IMR-90 (cell line): ENCODE measurements around the gene TXNRD1. TPM values are rescaled to one million over a fixed set of nuclear protein-coding genes. Genes with fewer than 3 reads are reported as not detected.

Source experiments
- ATAC-seq: fragments of 200-7000 bp; cut with Tn5 transposase; 2 replicates; pipeline ENCODE4 v1.9.1; 2020; ENCODE audit warnings: low read depth, mild to moderate bottlenecking, moderate library complexity
- BruUV-seq: library from RNA; stranded (reverse); fragments of 400-500 nt; replicated peaks from 2 replicates; lab custom pipeline; 2021; lab: Mats Ljungman, UMichigan
- CTCF ChIA-PET: fragments of 300-600 bp; formaldehyde crosslinking; extraction: SDS; loops from one replicate; lab custom pipeline; 2021; ENCODE audit warnings: antibody characterized with exemption; lab: Yijun Ruan, JAX
- POLR2A ChIA-PET: fragments of 300-600 bp; sonication (Branson Sonifier 250); formaldehyde crosslinking; loops from one replicate; lab custom pipeline; 2022; ENCODE audit warnings: antibody characterized with exemption; ENCODE audit not compliant: unreplicated experiment; lab: Charles Lee
- DNase-seq: peaks from one replicate; pipeline ENCODE4 v3.0.0; 2013
- H2AFZ ChIP-seq: replicated peaks from 2 replicates; pipeline ENCODE3; 2013; ENCODE audit warnings: low read length, mild to moderate bottlenecking; ENCODE audit not compliant: poor library complexity
- H2AK5ac ChIP-seq: 2 replicates; pipeline ENCODE4 v1.6.1; 2013; ENCODE audit warnings: low read depth, low read length, inconsistent platforms
- H2AK9ac ChIP-seq: replicated peaks from 2 replicates; pipeline ENCODE3; 2013; ENCODE audit warnings: mild to moderate bottlenecking, low read depth, low read length, moderate library complexity; ENCODE audit not compliant: poor library complexity
- H2BK120ac ChIP-seq: 2 replicates; pipeline ENCODE4 v1.6.1; 2013; ENCODE audit warnings: low read depth, low read length, inconsistent platforms
- H2BK15ac ChIP-seq: 3 replicates; pipeline ENCODE4 v1.6.1; 2013; ENCODE audit warnings: low read depth, low read length, inconsistent platforms
- H2BK20ac ChIP-seq: 2 replicates; pipeline ENCODE4 v1.6.1; 2013; ENCODE audit warnings: low read depth, mild to moderate bottlenecking, inconsistent platforms, low read length, moderate library complexity
- H2BK5ac ChIP-seq: 2 replicates; pipeline ENCODE4 v1.6.1; 2013; ENCODE audit warnings: mild to moderate bottlenecking, low read depth, low read length, inconsistent platforms; ENCODE audit not compliant: poor library complexity, severe bottlenecking
- H3K14ac ChIP-seq: replicated peaks from 2 replicates; pipeline ENCODE4 v1.6.1; 2013; ENCODE audit warnings: low read depth, low read length, inconsistent platforms
- H3K18ac ChIP-seq: 2 replicates; pipeline ENCODE4 v1.6.1; 2013; ENCODE audit warnings: low read depth, low read length, control low read depth
- H3K23ac ChIP-seq: 2 replicates; pipeline ENCODE4 v1.6.1; 2013; ENCODE audit warnings: low read depth, low read length, inconsistent platforms
- H3K27ac ChIP-seq: 2 replicates; pipeline ENCODE4 v1.5.1; 2013; ENCODE audit warnings: mild to moderate bottlenecking, control low read depth, low read length; ENCODE audit not compliant: insufficient read depth
- H3K27me3 ChIP-seq: 2 replicates; pipeline ENCODE4 v1.6.1; 2013; ENCODE audit warnings: low read length; ENCODE audit not compliant: control insufficient read depth, insufficient read depth
- H3K36me3 ChIP-seq: 2 replicates; pipeline ENCODE4 v1.6.1; 2013; ENCODE audit warnings: low read length, mixed read lengths; ENCODE audit not compliant: control insufficient read depth, insufficient read depth
- H3K4ac ChIP-seq: 2 replicates; pipeline ENCODE4 v1.6.1; 2013; ENCODE audit warnings: low read depth, low read length, inconsistent platforms
- H3K4me1 ChIP-seq: 2 replicates; pipeline ENCODE4 v1.6.1; 2013; ENCODE audit warnings: low read length, mixed read lengths; ENCODE audit not compliant: control insufficient read depth, insufficient read depth
- H3K4me2 ChIP-seq: 2 replicates; pipeline ENCODE4 v1.6.1; 2013; ENCODE audit warnings: low read depth, mild to moderate bottlenecking, control low read depth, low read length, moderate library complexity
- H3K4me3 ChIP-seq: 2 replicates; pipeline ENCODE4 v1.5.1; 2013; ENCODE audit warnings: low read depth, mild to moderate bottlenecking, control low read depth, low read length, moderate library complexity; ENCODE audit not compliant: insufficient read depth
- H3K56ac ChIP-seq: 2 replicates; pipeline ENCODE4 v1.6.1; 2013; ENCODE audit warnings: low read length, inconsistent platforms; ENCODE audit not compliant: insufficient read depth; ENCODE audit errors: extremely low read depth
- H3K79me1 ChIP-seq, 2 experiments: 2 replicates each; pipeline ENCODE4 v1.6.1; 2013; ENCODE audit warnings: low read length in 2 of 2, inconsistent platforms in 1 of 2, low read depth in 1 of 2
- H3K9ac ChIP-seq: 2 replicates; pipeline ENCODE4 v1.6.1; 2013; ENCODE audit warnings: low read depth, low read length, control low read depth
- H3K9me1 ChIP-seq: 2 replicates; pipeline ENCODE4 v1.6.1; 2013; ENCODE audit warnings: low read length, inconsistent platforms; ENCODE audit not compliant: insufficient read depth
- H3K9me3 ChIP-seq: 2 replicates; pipeline ENCODE4 v1.6.1; 2013; ENCODE audit warnings: low read length; ENCODE audit not compliant: control insufficient read depth, insufficient read depth
- H4K20me1 ChIP-seq: 2 replicates; pipeline ENCODE4 v1.6.1; 2013; ENCODE audit warnings: low read length, inconsistent platforms; ENCODE audit not compliant: insufficient read depth
- H4K5ac ChIP-seq: 2 replicates; pipeline ENCODE4 v1.6.1; 2013; ENCODE audit warnings: mild to moderate bottlenecking, low read depth, low read length, control low read depth
- H4K8ac ChIP-seq, 2 experiments: 2 replicates each; pipeline ENCODE4 v1.6.1; 2013; ENCODE audit warnings: low read depth in 2 of 2, low read length in 2 of 2, control low read depth in 1 of 2, inconsistent platforms in 1 of 2
- H4K91ac ChIP-seq: 2 replicates; pipeline ENCODE4 v1.6.1; 2013; ENCODE audit warnings: low read depth, low read length, inconsistent platforms; ENCODE audit not compliant: insufficient read depth
- CEBPB ChIP-seq: IDR thresholded peaks from 2 replicates; pipeline ENCODE4 v1.6.1; 2012; ENCODE audit warnings: low read depth, low read length, improper control_type of control experiment
- CHD1 ChIP-seq: IDR thresholded peaks from 2 replicates; pipeline ENCODE4 v1.6.1; 2012; ENCODE audit warnings: low read depth, low read length, improper control_type of control experiment
- FOS ChIP-seq: fragments of 150-350 bp; IDR thresholded peaks from 2 replicates; pipeline ENCODE4 v1.6.1; 2016; ENCODE audit warnings: low read depth, low read length
- MAFK ChIP-seq: IDR thresholded peaks from 2 replicates; pipeline ENCODE4 v1.6.1; 2012; ENCODE audit warnings: low read depth, low read length, improper control_type of control experiment
- MAZ ChIP-seq: IDR thresholded peaks from 2 replicates; pipeline ENCODE4 v1.6.1; 2012; ENCODE audit warnings: low read depth, mild to moderate bottlenecking, low read length, improper control_type of control experiment, moderate library complexity, borderline replicate concordance
- MXI1 ChIP-seq: IDR thresholded peaks from 2 replicates; pipeline ENCODE4 v1.6.1; 2012; ENCODE audit warnings: low read depth, mild to moderate bottlenecking, low read length, moderate library complexity, borderline replicate concordance
- NFE2L2 ChIP-seq: fragments of 150-350 bp; IDR thresholded peaks from 2 replicates; pipeline ENCODE4 v1.6.1; 2016; ENCODE audit warnings: low read depth, mild to moderate bottlenecking, low read length
- POLR2A ChIP-seq: IDR thresholded peaks from 2 replicates; pipeline ENCODE4 v1.6.1; 2012; ENCODE audit warnings: mild to moderate bottlenecking, low read depth, low read length
- RAD21 ChIP-seq: IDR thresholded peaks from 2 replicates; pipeline ENCODE4 v1.6.1; 2012; ENCODE audit warnings: low read length, improper control_type of control experiment
- RCOR1 ChIP-seq: IDR thresholded peaks from 2 replicates; pipeline ENCODE4 v1.6.1; 2012; ENCODE audit warnings: mild to moderate bottlenecking, low read length, improper control_type of control experiment; ENCODE audit not compliant: insufficient replicate concordance
- RFX5 ChIP-seq: IDR thresholded peaks from 2 replicates; pipeline ENCODE4 v1.8.0; 2012; ENCODE audit warnings: low read depth, mild to moderate bottlenecking, low read length, moderate library complexity
- SMC3 ChIP-seq: fragments of 150-350 bp; IDR thresholded peaks from 2 replicates; pipeline ENCODE4 v1.6.1; 2016; ENCODE audit warnings: low read depth, mild to moderate bottlenecking, antibody characterized with exemption, low read length, moderate library complexity
- WGBS, 2 experiments: methylation state at CpG; one replicate each; pipeline versions ENCODE4 v1.1.5 to v1.1.7; 2013; ENCODE audit warnings: missing lambda C conversion rate in 2 of 2; ENCODE audit not compliant: insufficient read length in 1 of 2; ENCODE audit errors: extremely low coverage in 2 of 2; 5-methylcytosine and 5-hydroxymethylcytosine counted together
- dilution Hi-C: fragments of 300-500 bp; cut with HindIII; formaldehyde crosslinking; loops from one replicate; pipeline ENCODE4 v1.14.3; 2018; ENCODE audit warnings: low sequenced_read_pairs; ENCODE audit not compliant: unreplicated experiment
- in situ Hi-C: fragments of 300-500 bp; cut with MboI; formaldehyde crosslinking; loops from 3 replicates; pipeline ENCODE4 v1.14.3; 2019; ENCODE audit warnings: low sequenced_read_pairs, inconsistent platforms, mixed read lengths
- intact Hi-C: fragments of 100-400 bp; cut with micrococcal nuclease; formaldehyde crosslinking; loops from 2 replicates; pipeline ENCODE4 v1.10.0; 2022
- polyA plus RNA-seq, 3 experiments: library from polyadenylated mRNA; depleted of rRNA; stranded (reverse); fragments of >200 nt; gene quantifications; 2 replicates each; pipeline ENCODE4 v1.2.3, GENCODE V29; 2012; ENCODE audit warnings: low replicate concordance in 1 of 3
- total RNA-seq: library from RNA; depleted of rRNA; stranded (reverse); fragments of >200 nt; gene quantifications from 2 replicates; pipeline ENCODE4 v1.2.3, GENCODE V29; 2012
- TF ChIP-seq, protein P1 (sequence below): fragments of 150-350 bp; IDR thresholded peaks from 2 replicates; pipeline ENCODE4 v1.6.1; 2017; ENCODE audit warnings: mild to moderate bottlenecking, antibody characterized with exemption, low read length, low read depth
- TF ChIP-seq, protein P2 (sequence below): conservative IDR thresholded peaks from 2 replicates; pipeline ENCODE4 v1.5.1; 2012; ENCODE audit warnings: mild to moderate bottlenecking, low read depth, low read length, improper control_type of control experiment

Gene TXNRD1
- total and polyA plus RNA-seq, 2 of the 4 experiments (the other 2 are of a cell fraction): 379 to 582 TPM

DNA sequence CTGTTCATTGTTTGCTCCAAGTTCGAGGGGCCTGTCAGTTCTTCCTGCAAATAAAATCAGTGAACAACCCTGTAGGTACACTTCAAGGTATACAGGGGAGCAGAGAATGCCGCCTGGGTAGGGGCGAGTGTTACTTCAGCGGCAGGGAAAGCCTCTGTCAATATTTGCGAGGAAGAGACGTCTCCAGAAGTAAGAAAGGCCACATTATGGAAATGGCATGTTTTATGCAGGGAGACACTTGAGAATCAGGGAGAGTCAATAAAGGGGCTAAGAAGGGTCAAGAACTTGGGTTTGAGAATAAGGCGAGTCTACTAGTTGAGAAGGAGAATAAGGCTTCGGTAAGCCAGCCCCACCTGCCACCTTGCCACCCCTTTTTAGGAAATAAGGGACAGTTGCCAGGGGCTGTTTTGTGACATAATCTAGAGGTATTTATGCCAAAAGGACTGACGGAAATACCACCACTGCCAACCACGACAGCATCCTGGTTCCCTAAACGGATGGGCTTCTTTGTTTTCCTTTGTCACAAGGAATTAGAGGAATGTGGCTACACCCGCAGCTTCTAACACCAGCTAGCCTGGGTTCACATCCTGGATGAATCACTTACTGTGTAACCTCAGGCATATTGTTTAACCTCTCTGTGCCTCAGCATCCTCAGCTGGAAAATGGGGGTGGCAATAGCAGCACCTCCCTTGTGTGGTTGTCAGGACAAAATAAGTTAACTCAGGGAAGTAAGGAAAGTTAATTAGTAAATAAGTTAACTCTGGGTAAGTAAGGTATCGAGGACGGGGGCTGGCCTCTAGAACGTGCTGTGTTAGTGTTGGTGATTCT lies 155.7 kb downstream of the TXNRD1 start:
- no peaks in the 10 kb centered on the region for H3K79me1 ChIP-seq
- H3K4me1 ChIP-seq: peaks cover 8% of the 10 kb centered on the region
- H3K4me3 ChIP-seq: no peak overlapping the region
- no peak overlapping the region for H3K9ac ChIP-seq
- H3K4me2 ChIP-seq: no peak overlapping the region
- peaks cover 6% of the 10 kb centered on the region for H3K9me3 ChIP-seq
- H3K9me1 ChIP-seq: peaks cover 9% of the 10 kb centered on the region
- H3K27ac ChIP-seq: no peak overlapping the region
- no peaks in the 10 kb centered on the region; the same call in 1 of the 2 replicates for H3K36me3 ChIP-seq
- dilution Hi-C loops: no loop called here
- peak overlapping the region; percentile 43 for H2AK9ac ChIP-seq
- peak overlapping the region; percentile 36; the same call in 1 of the 2 replicates for H3K23ac ChIP-seq
- CTCF ChIA-PET: no interaction called here
- H3K27me3 ChIP-seq: no peaks in the 10 kb centered on the region
- intact Hi-C loops: no loop called here
- H4K8ac ChIP-seq: peak overlapping the region in 1 of 2 experiments; percentile 59; a peak in 2 of 4 replicates
- no TSS peak for BruUV-seq
- H2BK5ac ChIP-seq: no peak overlapping the region
- WGBS, 2 experiments: 73% methylated on average over 5 of the region's 15 CpGs; no CpG with 5 or more reads in 1 of the 2 experiments
- H2AFZ ChIP-seq: peak overlapping the region; percentile 12
- peak overlapping the region; percentile 51 for H3K4ac ChIP-seq
- no peaks in the 10 kb centered on the region for H4K20me1 ChIP-seq
- ATAC-seq: peak; percentile 79
- H3K18ac ChIP-seq: peak overlapping the region; percentile 11; the same call in 1 of the 2 replicates
- in situ Hi-C loops: no loop called here
- no peak overlapping the region for H3K56ac ChIP-seq
- H2BK20ac ChIP-seq: peak overlapping the region; percentile 82
- peak overlapping the region; percentile 29 for H3K14ac ChIP-seq
- no peak overlapping the region for H4K5ac ChIP-seq
- DNase-seq: peak; percentile 57
- H2BK120ac ChIP-seq: peak overlapping the region; percentile 59
- H4K91ac ChIP-seq: peak overlapping the region; percentile 48
- H2AK5ac ChIP-seq: peak overlapping the region; percentile 57
- POLR2A ChIA-PET: no interaction called here
- H2BK15ac ChIP-seq: peak overlapping the region; percentile 29; the same call in 1 of the 3 replicates
- TF ChIP-seq SMC3 (no peak), MAZ (no peak), RAD21 (no peak), RCOR1 (no peak), CHD1 (no peak), FOS (no peak), MAFK (no peak), RFX5 (no peak), CEBPB (no peak), MXI1 (no peak), POLR2A (no peak), NFE2L2 (no peak)
- TF ChIP-seq, protein P1, sequence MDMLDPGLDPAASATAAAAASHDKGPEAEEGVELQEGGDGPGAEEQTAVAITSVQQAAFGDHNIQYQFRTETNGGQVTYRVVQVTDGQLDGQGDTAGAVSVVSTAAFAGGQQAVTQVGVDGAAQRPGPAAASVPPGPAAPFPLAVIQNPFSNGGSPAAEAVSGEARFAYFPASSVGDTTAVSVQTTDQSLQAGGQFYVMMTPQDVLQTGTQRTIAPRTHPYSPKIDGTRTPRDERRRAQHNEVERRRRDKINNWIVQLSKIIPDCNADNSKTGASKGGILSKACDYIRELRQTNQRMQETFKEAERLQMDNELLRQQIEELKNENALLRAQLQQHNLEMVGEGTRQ: no peak
- TF ChIP-seq, protein P2, sequence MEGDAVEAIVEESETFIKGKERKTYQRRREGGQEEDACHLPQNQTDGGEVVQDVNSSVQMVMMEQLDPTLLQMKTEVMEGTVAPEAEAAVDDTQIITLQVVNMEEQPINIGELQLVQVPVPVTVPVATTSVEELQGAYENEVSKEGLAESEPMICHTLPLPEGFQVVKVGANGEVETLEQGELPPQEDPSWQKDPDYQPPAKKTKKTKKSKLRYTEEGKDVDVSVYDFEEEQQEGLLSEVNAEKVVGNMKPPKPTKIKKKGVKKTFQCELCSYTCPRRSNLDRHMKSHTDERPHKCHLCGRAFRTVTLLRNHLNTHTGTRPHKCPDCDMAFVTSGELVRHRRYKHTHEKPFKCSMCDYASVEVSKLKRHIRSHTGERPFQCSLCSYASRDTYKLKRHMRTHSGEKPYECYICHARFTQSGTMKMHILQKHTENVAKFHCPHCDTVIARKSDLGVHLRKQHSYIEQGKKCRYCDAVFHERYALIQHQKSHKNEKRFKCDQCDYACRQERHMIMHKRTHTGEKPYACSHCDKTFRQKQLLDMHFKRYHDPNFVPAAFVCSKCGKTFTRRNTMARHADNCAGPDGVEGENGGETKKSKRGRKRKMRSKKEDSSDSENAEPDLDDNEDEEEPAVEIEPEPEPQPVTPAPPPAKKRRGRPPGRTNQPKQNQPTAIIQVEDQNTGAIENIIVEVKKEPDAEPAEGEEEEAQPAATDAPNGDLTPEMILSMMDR: no peak
